B cell (primary cell): Measurements from ENCODE around the gene MOB3C. TPM values are rescaled to one million over a fixed set of nuclear protein-coding genes. Genes with fewer than 3 reads are reported as not detected.

Experiments used
- ATAC-seq: fragments of 200-7000 bp; cut with Tn5 transposase; one replicate; pipeline ENCODE4 v1.10.0; 2021; ENCODE audit warnings: low read depth, mild to moderate bottlenecking, moderate number of reproducible peaks, moderate library complexity
- CTCF ChIA-PET: fragments of 350-600 bp; sonication (Branson Sonifier 250); formaldehyde crosslinking; loops from one replicate; lab custom pipeline; 2021; ENCODE audit warnings: antibody characterized with exemption, inconsistent platforms; lab: Charles Lee
- POLR2A ChIA-PET: fragments of 350-600 bp; sonication (Branson Sonifier 250); formaldehyde crosslinking; loops from one replicate; lab custom pipeline; 2021; ENCODE audit warnings: antibody characterized with exemption; lab: Charles Lee
- DNase-seq: peaks from one replicate; pipeline ENCODE4 v3.0.0; 2013
- H2AFZ ChIP-seq: 2 replicates; pipeline ENCODE4 v1.6.1; 2012; ENCODE audit warnings: mild to moderate bottlenecking, low read depth, low read length; ENCODE audit not compliant: insufficient read depth, poor library complexity, severe bottlenecking
- H3K27ac ChIP-seq, 2 donors: 1 replicate in 1 of 2; 2 replicates in 1 of 2; pipeline ENCODE4 v1.5.1; 2012 to 2013; ENCODE audit warnings: low read length in 2 of 2, mild to moderate bottlenecking in 2 of 2, moderate library complexity in 1 of 2
- H3K27me3 ChIP-seq, 4 experiments: fragments of 200-600 bp in 1 of 4; sonication (generic) in 1 of 4; replicated peaks in 1 of 4; 1 replicate in 2 of 4; 2 replicates in 2 of 4; pipeline versions ENCODE4 v1.6.1 to v1.7.0; 2013 to 2016; ENCODE audit warnings: low read length in 3 of 4, mild to moderate bottlenecking in 2 of 4, mixed read lengths in 1 of 4, moderate library complexity in 1 of 4; ENCODE audit not compliant: insufficient read depth in 4 of 4, control insufficient read depth in 3 of 4; ENCODE audit errors: control extremely low read depth in 1 of 4
- H3K36me3 ChIP-seq, 2 experiments: replicated peaks in 1 of 2; 1 replicate in 1 of 2; 2 replicates in 1 of 2; pipeline versions ENCODE4 v1.6.1 to v1.7.1; 2013; ENCODE audit warnings: low read length in 1 of 2; ENCODE audit not compliant: insufficient read depth in 2 of 2, control insufficient read depth in 1 of 2; ENCODE audit errors: control extremely low read depth in 1 of 2, extremely low read depth in 1 of 2
- H3K4me1 ChIP-seq, 2 donors: fragments of 200-600 bp in 1 of 2; sonication (generic) in 1 of 2; 1 replicate in 1 of 2; 2 replicates in 1 of 2; pipeline versions ENCODE4 v1.5.1 to v1.6.1; 2013 to 2017; ENCODE audit warnings: low read length in 2 of 2; ENCODE audit not compliant: control insufficient read depth in 2 of 2, insufficient read depth in 2 of 2
- H3K4me2 ChIP-seq: replicated peaks from 2 replicates; pipeline ENCODE3; 2012; ENCODE audit warnings: mild to moderate bottlenecking, low read depth, low read length; ENCODE audit not compliant: poor library complexity, severe bottlenecking
- H3K4me3 ChIP-seq, 5 experiments: fragments of 200-600 bp in 1 of 5; sonication (generic) in 1 of 5; 1 replicate in 3 of 5; 2 replicates in 2 of 5; pipeline versions ENCODE4 v1.5.1 to v1.7.0; 2011 to 2016; ENCODE audit warnings: low read length in 4 of 5, mild to moderate bottlenecking in 4 of 5, low read depth in 2 of 5, control low read depth in 1 of 5, moderate library complexity in 1 of 5; ENCODE audit not compliant: insufficient read depth in 1 of 5; ENCODE audit errors: control extremely low read depth in 1 of 5, extremely low read depth in 1 of 5
- H3K79me2 ChIP-seq: fragments of 200-600 bp; sonication (generic); one replicate; pipeline ENCODE4 v1.6.0; 2016; ENCODE audit warnings: low read length; ENCODE audit not compliant: control insufficient read depth, insufficient read depth
- H3K9ac ChIP-seq: fragments of 200-600 bp; sonication (generic); 2 replicates; pipeline ENCODE4 v1.6.1; 2017; ENCODE audit warnings: mild to moderate bottlenecking, low read length, moderate library complexity
- H3K9me3 ChIP-seq, 3 donors: one replicate each; pipeline versions ENCODE4 v1.6.1 to v1.7.1; 2013; ENCODE audit warnings: low read length in 2 of 3; ENCODE audit not compliant: control insufficient read depth in 2 of 3, insufficient read depth in 1 of 3; ENCODE audit errors: control extremely low read depth in 1 of 3
- H4K20me1 ChIP-seq: 2 replicates; pipeline ENCODE4 v1.6.0; 2012; ENCODE audit warnings: mild to moderate bottlenecking, low read length; ENCODE audit not compliant: insufficient read depth, control insufficient read depth, poor library complexity, severe bottlenecking
- H3K27ac Mint-ChIP-seq: one replicate; pipeline ENCODE4 v1.8.0; 2021; ENCODE audit warnings: mixed read lengths
- H3K27me3 Mint-ChIP-seq: one replicate; pipeline ENCODE4 v1.8.0; 2021; ENCODE audit warnings: mixed read lengths
- H3K4me1 Mint-ChIP-seq: one replicate; pipeline ENCODE4 v1.8.0; 2021; ENCODE audit warnings: mixed read lengths
- H3K4me3 Mint-ChIP-seq: one replicate; pipeline ENCODE4 v1.8.0; 2021; ENCODE audit warnings: mixed read lengths
- H3K9me3 Mint-ChIP-seq: one replicate; pipeline ENCODE4 v1.8.0; 2022; ENCODE audit warnings: mixed read lengths; ENCODE audit not compliant: insufficient read depth
- CTCF ChIP-seq: fragments of 200-600 bp; IDR thresholded peaks from one replicate; pipeline ENCODE4 v1.8.0; 2022; ENCODE audit warnings: antibody characterized with exemption, mild to moderate bottlenecking
- EZH2 ChIP-seq: IDR thresholded peaks from 2 replicates; pipeline ENCODE4 v1.6.1; 2012; ENCODE audit warnings: borderline replicate concordance, low read depth, mild to moderate bottlenecking, moderate library complexity, low read length; ENCODE audit not compliant: insufficient read depth, poor library complexity, severe bottlenecking
- WGBS: methylation state at CpG from one replicate; pipeline ENCODE4 v1.1.5; 2013; ENCODE audit warnings: missing lambda C conversion rate; ENCODE audit not compliant: insufficient coverage; 5-methylcytosine and 5-hydroxymethylcytosine counted together
- intact Hi-C: fragments of 100-400 bp; cut with micrococcal nuclease; formaldehyde crosslinking; loops from one replicate; pipeline ENCODE4 v1.10.0; 2022
- polyA plus RNA-seq: library from polyadenylated mRNA; depleted of rRNA; stranded (reverse); fragments of >200 nt; gene quantifications from 2 replicates; pipeline ENCODE4 v1.2.3, GENCODE V29; 2012
- total RNA-seq, 2 donors: library from RNA; stranded (reverse); fragments of 120-200 nt in 1 of 2; gene quantifications; 1 replicate in 1 of 2; 2 replicates in 1 of 2; pipeline versions ENCODE4 v1.2.3 to v1.2.4, GENCODE V29; 2013 to 2022

MOB3C gene
- total and polyA plus RNA-seq, 2 donors (not counting 1 experiment from before 2014, with no cell fraction given), result 18.9 to 19.2 TPM

GRCh38 chr1:46599059-46599970 lies 17.3 kb downstream of the MOB3C start:
- intact Hi-C loops, result no loop called here
- H2AFZ ChIP-seq, result no peak overlapping the region
- CTCF ChIA-PET, result no interaction called here
- peaks cover 0 to 4% of the 10 kb centered on the region in 2 experiments for H3K36me3 ChIP-seq
- POLR2A ChIA-PET, result no interaction called here
- peaks cover 17% of the 10 kb centered on the region for H3K79me2 ChIP-seq
- Mint-ChIP-seq H3K9me3 (no peaks in the 10 kb centered on the region), H3K27me3 (no peaks in the 10 kb centered on the region), H3K27ac (no peak overlapping the region), H3K4me3 (no peak overlapping the region), H3K4me1 (peaks cover 37% of the 10 kb centered on the region)
- DNase-seq (no peak), ATAC-seq (no peak)
- 98% methylated on average over 7 of the region's 9 CpGs for WGBS
- H3K27me3 ChIP-seq, result no peaks in the 10 kb centered on the region
- TF ChIP-seq CTCF (no peak), EZH2 (no peak)
- peaks cover 16 to 20% of the 10 kb centered on the region in 2 donors for H3K4me1 ChIP-seq
- no peak overlapping the region for H3K9ac ChIP-seq
- H3K4me3 ChIP-seq, result no peak overlapping the region
- no peak overlapping the region for H3K4me2 ChIP-seq
- H4K20me1 ChIP-seq, result no peaks in the 10 kb centered on the region
- H3K27ac ChIP-seq, result no peak overlapping the region
- no peaks in the 10 kb centered on the region for H3K9me3 ChIP-seq

- Histone ChIP-seq H3K36me3 (peaks cover 0 to 23% of the 10 kb centered on the region in 2 experiments), H3K9ac (no peak overlapping the region), H3K9me3 (no peaks in the 10 kb centered on the region), H3K4me3 (no peak overlapping the region), H3K4me2 (no peak overlapping the region), H3K4me1 (peaks cover 7 to 9% of the 10 kb centered on the region in 2 donors), H3K27ac (no peak overlapping the region), H3K27me3 (no peaks in the 10 kb centered on the region), H4K20me1 (no peaks in the 10 kb centered on the region), H3K79me2 (no peaks in the 10 kb centered on the region), H2AFZ (no peak overlapping the region)
- peaks cover 25% of the 10 kb centered on the region for H3K4me1 Mint-ChIP-seq
- no peak overlapping the region for H3K27ac Mint-ChIP-seq
- H3K27me3 Mint-ChIP-seq, result no peaks in the 10 kb centered on the region
- intact Hi-C loops, result no loop called here
- POLR2A ChIA-PET, result no interaction called here
- no peaks in the 10 kb centered on the region for H3K9me3 Mint-ChIP-seq
- TF ChIP-seq CTCF (no peak), EZH2 (no peak)
- CTCF ChIA-PET, result no interaction called here
- WGBS, result 100% methylated on average over 1 of the region's 3 CpGs
- no peak overlapping the region for H3K4me3 Mint-ChIP-seq
- ATAC-seq (no peak), DNase-seq (no peak)
These were observed 19.8 kb downstream of the MOB3C start for GRCh38 chr1:46596846-46597245.
